DND-41 (cell line): ENCODE measurements around the gene RNF227.

Experiments used
- ATAC-seq: fragments of 200-7000 bp; cut with Tn5 transposase; 3 replicates; pipeline ENCODE4 v1.9.1; 2021; ENCODE audit warnings: low read depth; ENCODE audit not compliant: insufficient read depth
- DNase-seq: peaks from one replicate; pipeline ENCODE4 v3.0.0-alpha.2; 2020
- H2AFZ ChIP-seq: 2 replicates; pipeline ENCODE4 v1.6.0; 2012; ENCODE audit warnings: low read depth, low read length
- H3K27ac ChIP-seq: 2 replicates; pipeline ENCODE4 v1.5.1; 2012; ENCODE audit warnings: low read length, inconsistent platforms
- H3K27me3 ChIP-seq: fragments of 200-600 bp; sonication (generic); 2 replicates; pipeline ENCODE4 v1.6.0; 2012; ENCODE audit warnings: low read length, mild to moderate bottlenecking, inconsistent platforms; ENCODE audit not compliant: insufficient read depth, poor library complexity
- H3K36me3 ChIP-seq: 2 replicates; pipeline ENCODE4 v1.5.1; 2012; ENCODE audit warnings: low read length, inconsistent platforms; ENCODE audit not compliant: insufficient read depth
- H3K4me1 ChIP-seq: 2 replicates; pipeline ENCODE4 v1.5.1; 2012; ENCODE audit warnings: mild to moderate bottlenecking, low read length; ENCODE audit not compliant: insufficient read depth
- H3K4me2 ChIP-seq: 2 replicates; pipeline ENCODE4 v1.6.0; 2012; ENCODE audit warnings: mild to moderate bottlenecking, moderate library complexity, low read length, inconsistent platforms; ENCODE audit not compliant: insufficient read depth
- H3K4me3 ChIP-seq, 2 experiments: fragments of 200-600 bp in 1 of 2; shearing (Covaris generic) in 1 of 2; 2 replicates each; pipeline ENCODE4 v1.5.1; 2012 to 2016; ENCODE audit warnings: inconsistent platforms in 2 of 2, low read length in 2 of 2, mild to moderate bottlenecking in 2 of 2, low read depth in 1 of 2, moderate library complexity in 1 of 2
- H3K79me2 ChIP-seq: 2 replicates; pipeline ENCODE4 v1.6.0; 2012; ENCODE audit warnings: low read length, inconsistent platforms; ENCODE audit not compliant: insufficient read depth
- H3K9ac ChIP-seq: 2 replicates; pipeline ENCODE4 v1.6.0; 2012; ENCODE audit warnings: low read depth, mild to moderate bottlenecking, inconsistent platforms, low read length, moderate library complexity
- H3K9me3 ChIP-seq: 2 replicates; pipeline ENCODE4 v1.5.1; 2012; ENCODE audit warnings: low read length, moderate library complexity, mild to moderate bottlenecking, inconsistent platforms; ENCODE audit not compliant: insufficient read depth, severe bottlenecking
- H4K20me1 ChIP-seq: 2 replicates; pipeline ENCODE4 v1.6.0; 2012; ENCODE audit warnings: low read length; ENCODE audit not compliant: insufficient read depth
- EZH2 ChIP-seq: IDR thresholded peaks from 3 replicates; pipeline ENCODE4 v1.6.1; 2012; ENCODE audit warnings: borderline replicate concordance, low read depth, mild to moderate bottlenecking, moderate library complexity, low read length, inconsistent platforms; ENCODE audit not compliant: severe bottlenecking
- TF ChIP-seq, protein P1 (sequence below): IDR thresholded peaks from 2 replicates; pipeline ENCODE4 v1.5.1; 2012; ENCODE audit warnings: borderline replicate concordance, low read length, moderate library complexity, mild to moderate bottlenecking; ENCODE audit not compliant: poor library complexity, severe bottlenecking; ENCODE audit errors: extremely low read depth

RNF227 gene

DNA sequence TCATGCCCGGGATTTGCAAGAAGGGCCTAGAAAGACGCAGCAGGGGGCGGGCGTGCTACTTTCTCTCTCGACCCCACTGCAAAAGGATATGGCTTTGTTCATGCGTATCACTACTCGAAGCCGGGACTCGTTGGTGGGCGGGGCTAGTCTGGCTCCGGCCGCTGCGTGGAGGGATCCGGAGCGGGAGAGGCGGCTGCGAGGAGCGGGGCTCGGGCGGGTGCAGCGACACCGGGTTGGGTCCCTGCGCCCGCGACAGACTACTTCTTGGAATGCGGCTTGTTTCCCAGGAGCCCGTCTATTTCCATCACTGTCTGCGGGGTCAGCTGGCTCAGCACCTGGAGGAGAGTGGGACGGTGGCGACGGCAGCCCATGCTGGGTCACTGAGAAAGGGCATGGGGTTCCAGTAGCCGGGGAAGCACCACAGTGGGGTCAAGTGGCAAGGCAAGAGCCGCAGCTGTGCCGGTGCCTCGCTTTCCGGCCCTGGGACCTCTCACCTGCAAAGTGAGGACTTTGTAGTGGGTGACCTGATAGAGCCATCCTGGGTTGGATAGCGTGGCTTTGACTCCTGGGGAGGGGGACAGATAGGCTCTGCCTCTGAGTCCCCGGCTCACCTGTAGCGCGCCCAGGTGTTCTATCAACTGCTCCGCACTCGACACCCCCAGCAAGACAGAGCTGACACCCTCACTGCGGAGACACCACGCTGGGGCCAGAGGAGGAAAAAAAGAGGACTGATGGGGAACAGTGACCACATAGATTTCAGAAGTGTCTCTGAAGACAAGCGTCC lies 6.9 kb upstream of the RNF227 start:
- Histone ChIP-seq H2AFZ (0 out of 2 replicates have a peak overlapping the region, but pooled peaks have one; percentile 27), H3K9me3 (no peaks in the 10 kb centered on the region), H3K27me3 (no peaks in the 10 kb centered on the region), H3K27ac (no peak overlapping the region), H3K36me3 (no peaks in the 10 kb centered on the region), H3K4me3 (no peak overlapping the region; a peak in 1 of 4 replicates), H3K4me1 (no peaks in the 10 kb centered on the region; the same call in 1 of the 2 replicates), H3K79me2 (no peaks in the 10 kb centered on the region), H3K4me2 (peak overlapping the region; percentile 20; the same call in 1 of the 2 replicates), H3K9ac (peak overlapping the region; percentile 22; the same call in 1 of the 2 replicates), H4K20me1 (no peaks in the 10 kb centered on the region)
- peak; percentile 84 for DNase-seq
- peak; percentile 84 for ATAC-seq
- TF ChIP-seq EZH2: no peak
- TF ChIP-seq, protein P1, sequence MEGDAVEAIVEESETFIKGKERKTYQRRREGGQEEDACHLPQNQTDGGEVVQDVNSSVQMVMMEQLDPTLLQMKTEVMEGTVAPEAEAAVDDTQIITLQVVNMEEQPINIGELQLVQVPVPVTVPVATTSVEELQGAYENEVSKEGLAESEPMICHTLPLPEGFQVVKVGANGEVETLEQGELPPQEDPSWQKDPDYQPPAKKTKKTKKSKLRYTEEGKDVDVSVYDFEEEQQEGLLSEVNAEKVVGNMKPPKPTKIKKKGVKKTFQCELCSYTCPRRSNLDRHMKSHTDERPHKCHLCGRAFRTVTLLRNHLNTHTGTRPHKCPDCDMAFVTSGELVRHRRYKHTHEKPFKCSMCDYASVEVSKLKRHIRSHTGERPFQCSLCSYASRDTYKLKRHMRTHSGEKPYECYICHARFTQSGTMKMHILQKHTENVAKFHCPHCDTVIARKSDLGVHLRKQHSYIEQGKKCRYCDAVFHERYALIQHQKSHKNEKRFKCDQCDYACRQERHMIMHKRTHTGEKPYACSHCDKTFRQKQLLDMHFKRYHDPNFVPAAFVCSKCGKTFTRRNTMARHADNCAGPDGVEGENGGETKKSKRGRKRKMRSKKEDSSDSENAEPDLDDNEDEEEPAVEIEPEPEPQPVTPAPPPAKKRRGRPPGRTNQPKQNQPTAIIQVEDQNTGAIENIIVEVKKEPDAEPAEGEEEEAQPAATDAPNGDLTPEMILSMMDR: no peak

GRCh38 chr17:7922269-7922844 lies 6.3 kb upstream of the RNF227 start:
- H3K4me3 ChIP-seq: no peak overlapping the region; a peak in 1 of 4 replicates
- no peak for DNase-seq
- H2AFZ ChIP-seq: no peak overlapping the region
- no peaks in the 10 kb centered on the region for H3K27me3 ChIP-seq
- peak; percentile 23; the same call in 1 of the 3 replicates for ATAC-seq
- no peaks in the 10 kb centered on the region; the same call in 1 of the 2 replicates for H3K4me1 ChIP-seq
- H3K36me3 ChIP-seq: no peaks in the 10 kb centered on the region
- peak overlapping the region; percentile 15; the same call in 1 of the 2 replicates for H3K4me2 ChIP-seq
- no peaks in the 10 kb centered on the region for H3K9me3 ChIP-seq
- H3K9ac ChIP-seq: no peak overlapping the region; the same call in 1 of the 2 replicates
- H3K79me2 ChIP-seq: no peaks in the 10 kb centered on the region
- H4K20me1 ChIP-seq: no peaks in the 10 kb centered on the region
- TF ChIP-seq, protein P1: no peak
- no peak for TF ChIP-seq EZH2
- no peak overlapping the region for H3K27ac ChIP-seq

GRCh38 chr17:7916808-7917207 lies 719 bp upstream of the RNF227 start:
- Histone ChIP-seq H3K27me3 (no peaks in the 10 kb centered on the region), H3K4me2 (peak overlapping the region; percentile 98), H3K27ac (peak overlapping the region; percentile 84), H3K9ac (peak overlapping the region; percentile 89), H3K79me2 (peaks cover 12% of the 10 kb centered on the region), H3K36me3 (peaks cover 10% of the 10 kb centered on the region), H3K4me1 (peaks cover 36% of the 10 kb centered on the region), H3K4me3 (peak overlapping the region in 1 of 2 experiments; percentile 66; a peak in 2 of 4 replicates), H4K20me1 (peaks cover 6% of the 10 kb centered on the region; the same call in 1 of the 2 replicates), H3K9me3 (no peaks in the 10 kb centered on the region), H2AFZ (peak overlapping the region; percentile 76; the same call in 1 of the 2 replicates)
- ATAC-seq (no peak), DNase-seq (peak; percentile 26)
- TF ChIP-seq, protein P1: no peak
